SK-N-SH (cell line): ENCODE data around the gene GNG11. TPM values are rescaled to one million over a fixed set of nuclear protein-coding genes. Genes with fewer than 3 reads are reported as not detected.

Source experiments
- CTCF ChIA-PET: fragments of 300-600, 350-600 bp; formaldehyde crosslinking; extraction: SDS; loops from one replicate; lab custom pipeline; 2021; lab: Yijun Ruan, JAX
- POLR2A ChIA-PET: fragments of 350-600 bp; sonication (Branson Sonifier 250); formaldehyde crosslinking; extraction: SDS; loops from one replicate; lab custom pipeline; 2020; ENCODE audit warnings: antibody characterized with exemption, inconsistent platforms; lab: Yijun Ruan, JAX
- DNase-seq: peaks from one replicate; pipeline ENCODE4 v3.0.0; 2012
- H2AFZ ChIP-seq: fragments of 200-600 bp; sonication (generic); 2 replicates; pipeline ENCODE4 v1.8.1; 2016; ENCODE audit warnings: antibody characterized with exemption, mild to moderate bottlenecking, low read depth
- H3F3A ChIP-seq: fragments of 200-600 bp; sonication (generic); replicated peaks from 2 replicates; pipeline ENCODE3; 2016; ENCODE audit warnings: antibody characterized with exemption, mild to moderate bottlenecking; ENCODE audit not compliant: insufficient read depth
- H3K27ac ChIP-seq, 2 experiments: fragments of 200-500 bp in 1 of 2; fragments of 200-600 bp in 1 of 2; sonication (Bioruptor generic) in 1 of 2; sonication (generic), shearing (Covaris generic) in 1 of 2; 2 replicates each; pipeline versions ENCODE4 v1.5.1 to v1.6.1; 2014 to 2016; ENCODE audit warnings: low read depth in 2 of 2, inconsistent platforms in 1 of 2, low read length in 1 of 2, mild to moderate bottlenecking in 1 of 2, mixed read lengths in 1 of 2
- H3K27me3 ChIP-seq: fragments of 200-600 bp; sonication (generic), shearing (Covaris generic); 2 replicates; pipeline ENCODE4 v1.6.1; 2016; ENCODE audit warnings: mixed run types; ENCODE audit not compliant: insufficient read depth
- H3K36me3 ChIP-seq, 2 experiments: fragments of 200-500 bp in 1 of 2; fragments of 200-600 bp in 1 of 2; sonication (Bioruptor generic) in 1 of 2; sonication (generic) in 1 of 2; replicated peaks in 1 of 2; 2 replicates each; pipeline versions ENCODE3 to v1.5.1; 2014 to 2016; ENCODE audit warnings: low read length in 1 of 2, mild to moderate bottlenecking in 1 of 2; ENCODE audit not compliant: insufficient read depth in 2 of 2, control insufficient read depth in 1 of 2
- H3K4me1 ChIP-seq, 2 experiments: fragments of 200-500 bp in 1 of 2; fragments of 200-600 bp in 1 of 2; sonication (Bioruptor generic) in 1 of 2; sonication (generic), shearing (Covaris generic) in 1 of 2; 2 replicates each; pipeline versions ENCODE4 v1.5.1 to v1.6.1; 2014 to 2016; ENCODE audit warnings: low read depth in 1 of 2, low read length in 1 of 2, mixed run types in 1 of 2; ENCODE audit not compliant: insufficient read depth in 2 of 2, control insufficient read depth in 1 of 2
- H3K4me2 ChIP-seq: fragments of 200-600 bp; sonication (generic), shearing (Covaris generic); 2 replicates; pipeline ENCODE4 v1.6.1; 2017; ENCODE audit warnings: mixed run types
- H3K4me3 ChIP-seq, 2 experiments: fragments of 200-500 bp in 1 of 2; fragments of 200-600 bp in 1 of 2; sonication (Bioruptor generic) in 1 of 2; sonication (generic), shearing (Covaris generic) in 1 of 2; 2 replicates each; pipeline versions ENCODE4 v1.5.1 to v1.8.1; 2014 to 2016; ENCODE audit warnings: low read depth in 2 of 2, inconsistent platforms in 1 of 2, low read length in 1 of 2, mild to moderate bottlenecking in 1 of 2, mixed read lengths in 1 of 2, moderate library complexity in 1 of 2
- H3K79me2 ChIP-seq: fragments of 200-600 bp; sonication (generic); 2 replicates; pipeline ENCODE4 v1.8.1; 2017; ENCODE audit warnings: mild to moderate bottlenecking; ENCODE audit not compliant: insufficient read depth
- H3K9ac ChIP-seq: fragments of 200-600 bp; sonication (generic); 2 replicates; pipeline ENCODE4 v1.6.1; 2017; ENCODE audit warnings: mixed run types
- H3K9me2 ChIP-seq: fragments of 200-600 bp; sonication (generic); 2 replicates; pipeline ENCODE4 v1.6.1; 2017; ENCODE audit warnings: mixed run types
- H3K9me3 ChIP-seq: fragments of 200-600 bp; sonication (generic); 2 replicates; pipeline ENCODE4 v1.6.1; 2017; ENCODE audit warnings: mixed run types, mild to moderate bottlenecking, moderate library complexity
- H4K20me1 ChIP-seq: fragments of 200-600 bp; sonication (generic); 2 replicates; pipeline ENCODE4 v1.6.1; 2017; ENCODE audit warnings: mild to moderate bottlenecking, mixed run types; ENCODE audit not compliant: insufficient read depth
- CHD2 ChIP-seq: fragments of 150-350 bp; IDR thresholded peaks from 2 replicates; pipeline ENCODE4 v1.6.1; 2018; ENCODE audit warnings: low read length; ENCODE audit not compliant: partially characterized antibody
- ELF1 ChIP-seq: IDR thresholded peaks from 2 replicates; pipeline ENCODE4 v1.4.0; 2012
- EP300 ChIP-seq, 2 experiments: IDR thresholded peaks; 2 replicates each; pipeline versions ENCODE4 v1.4.0 to v1.6.1; 2012; ENCODE audit warnings: borderline replicate concordance in 1 of 2, low read depth in 1 of 2, low read length in 1 of 2
- FOSL2 ChIP-seq: IDR thresholded peaks from 2 replicates; pipeline ENCODE4 v1.4.0; 2012; ENCODE audit warnings: low read depth, mild to moderate bottlenecking, moderate library complexity, borderline replicate concordance
- FOXJ3 ChIP-seq: sonication (generic); formaldehyde crosslinking; IDR thresholded peaks from 2 replicates; pipeline ENCODE4 v1.5.1; 2020; ENCODE audit warnings: mild to moderate bottlenecking, missing genetic modification reagents
- FOXM1 ChIP-seq: IDR thresholded peaks from 2 replicates; pipeline ENCODE4 v1.4.0; 2012; ENCODE audit warnings: low read depth, mild to moderate bottlenecking
- GABPA ChIP-seq: IDR thresholded peaks from 2 replicates; pipeline ENCODE4 v1.4.0; 2012; ENCODE audit warnings: low read depth, mild to moderate bottlenecking
- GATA2 ChIP-seq: sonication (generic); formaldehyde crosslinking; IDR thresholded peaks from 2 replicates; pipeline ENCODE4 v1.5.0; 2020; ENCODE audit warnings: mild to moderate bottlenecking, missing genetic modification reagents
- JUND ChIP-seq: IDR thresholded peaks from 2 replicates; pipeline ENCODE4 v1.4.0; 2012
- MAX ChIP-seq: IDR thresholded peaks from 2 replicates; pipeline ENCODE4 v1.4.0; 2012; ENCODE audit warnings: low read depth
- MEF2A ChIP-seq: IDR thresholded peaks from 2 replicates; pipeline ENCODE4 v1.4.0; 2012; ENCODE audit warnings: low read depth, borderline replicate concordance
- MXI1 ChIP-seq: IDR thresholded peaks from 2 replicates; pipeline ENCODE4 v1.6.1; 2012; ENCODE audit warnings: mild to moderate bottlenecking, low read depth, low read length, improper control_type of control experiment
- NFIC ChIP-seq: IDR thresholded peaks from 2 replicates; pipeline ENCODE4 v1.4.0; 2012; ENCODE audit warnings: borderline replicate concordance
- NRF1 ChIP-seq: IDR thresholded peaks from 2 replicates; pipeline ENCODE4 v1.6.1; 2012; ENCODE audit warnings: low read depth, mild to moderate bottlenecking, low read length
- POLR2AphosphoS5 ChIP-seq: IDR thresholded peaks from 2 replicates; pipeline ENCODE4 v1.6.1; 2012; ENCODE audit warnings: low read depth, low read length
- RCOR1 ChIP-seq: fragments of 150-350 bp; IDR thresholded peaks from 2 replicates; pipeline ENCODE4 v1.6.1; 2017; ENCODE audit warnings: antibody characterized with exemption, low read length
- TCF12 ChIP-seq: IDR thresholded peaks from 2 replicates; pipeline ENCODE4 v1.4.0; 2012
- TEAD4 ChIP-seq: IDR thresholded peaks from 2 replicates; pipeline ENCODE4 v1.4.0; 2012; ENCODE audit warnings: mild to moderate bottlenecking, borderline replicate concordance; ENCODE audit not compliant: insufficient read depth
- ZBTB33 ChIP-seq: IDR thresholded peaks from 2 replicates; pipeline ENCODE4 v1.4.0; 2012; ENCODE audit warnings: low read depth, borderline replicate concordance
- WGBS: methylation state at CpG from one replicate; pipeline ENCODE4 v1.1.6; 2017; ENCODE audit warnings: low lambda C conversion rate; 5-methylcytosine and 5-hydroxymethylcytosine counted together
- polyA plus RNA-seq, 3 experiments: library from polyadenylated mRNA; depleted of rRNA; stranded (reverse); fragments of >200 nt; gene quantifications; 2 replicates each; pipeline ENCODE4 v1.2.3, GENCODE V29; 2012

The GNG11 gene
- polyA plus RNA-seq, 1 of the 3 experiments (the other 2 are of a cell fraction), result 11.5 TPM

- Histone ChIP-seq H3F3A (no peaks in the 10 kb centered on the region), H3K27me3 (no peaks in the 10 kb centered on the region), H3K4me1 (peaks cover 0 to 20% of the 10 kb centered on the region in 2 experiments; a peak in 2 of 4 replicates), H3K9me2 (no peaks in the 10 kb centered on the region), H3K79me2 (no peaks in the 10 kb centered on the region), H3K4me3 (no peak overlapping the region), H3K9ac (no peak overlapping the region), H3K27ac (peak overlapping the region in 1 of 2 experiments; percentile 39; a peak in 2 of 4 replicates)
- ChIA-PET POLR2A (interaction anchor here (0.9 to 1.9 kb wide), 2 partner anchors 42 to 312 kb away, joined by 3 to 8 read pairs; partner anchors contain the start of gene GNG11), CTCF (interaction anchor here (0.6 to 1.1 kb wide), 2 partner anchors 10 to 1581 kb away, joined by 3 to 4 read pairs; no protein-coding TSS in a partner anchor)
- 68% methylated on average over 5 of the region's 5 CpGs for WGBS
- TF ChIP-seq FOSL2, result no peak
- no peak for TF ChIP-seq MEF2A
- TF ChIP-seq TCF12, result no peak
- TF ChIP-seq RCOR1, result no peak
- no peak for TF ChIP-seq MAX
- no peak for TF ChIP-seq JUND
- TF ChIP-seq, all 33 proteins: peak for 0
- DNase-seq, result no peak
- no peak overlapping the region for H3K4me2 ChIP-seq
- no peaks in the 10 kb centered on the region for H3K36me3 ChIP-seq
- H3K9me3 ChIP-seq, result no peaks in the 10 kb centered on the region
- no peaks in the 10 kb centered on the region for H4K20me1 ChIP-seq
- H2AFZ ChIP-seq, result no peak overlapping the region
Observed at GRCh38 chr7:93964262-93964661, 42.7 kb downstream of the GNG11 start.

DNA sequence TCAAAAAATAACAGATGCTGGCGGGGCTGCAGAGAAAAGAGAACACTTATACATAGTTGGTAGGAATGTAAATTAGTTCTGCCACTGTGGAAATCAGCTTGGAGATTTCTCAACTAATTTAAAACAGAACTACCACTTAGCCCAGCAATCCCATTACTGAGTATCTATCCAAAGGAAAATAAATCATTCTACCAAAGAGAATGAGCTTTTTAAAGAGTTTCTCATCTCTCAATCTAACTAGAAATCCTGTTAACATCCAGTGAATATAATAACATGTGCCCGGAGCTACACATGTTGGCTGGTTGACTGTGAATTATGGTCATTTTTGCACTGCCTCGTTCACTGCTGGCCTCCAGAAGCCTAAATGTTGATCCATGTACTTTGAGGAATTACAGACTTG, 43.3 kb downstream of the GNG11 start:
- Histone ChIP-seq H2AFZ (no peak overlapping the region), H3K9me2 (no peaks in the 10 kb centered on the region), H3K9ac (no peak overlapping the region), H3K27ac (peak overlapping the region in 1 of 2 experiments; percentile 91; a peak in 3 of 4 replicates), H3K4me3 (no peak overlapping the region), H3K36me3 (no peaks in the 10 kb centered on the region), H3K4me2 (no peak overlapping the region), H3F3A (no peaks in the 10 kb centered on the region), H3K9me3 (no peaks in the 10 kb centered on the region), H3K79me2 (no peaks in the 10 kb centered on the region), H3K27me3 (no peaks in the 10 kb centered on the region), H3K4me1 (peaks cover 0 to 16% of the 10 kb centered on the region in 2 experiments; a peak in 1 of 4 replicates), H4K20me1 (no peaks in the 10 kb centered on the region)
- 48% methylated on average over 3 of the region's 3 CpGs for WGBS
- DNase-seq, result peak; percentile 21
- TF ChIP-seq ELF1 (no peak), FOXJ3 (CRISPR knock-in tag) (peak; percentile 82), GABPA (no peak), GATA2 (peak; percentile 92), TEAD4 (peak; percentile 72; the same call in 1 of the 2 replicates), POLR2AphosphoS5 (peak; percentile 32; the same call in 1 of the 2 replicates), ZBTB33 (no peak), FOXM1 (no peak), MEF2A (no peak), MXI1 (peak; percentile 65; the same call in 1 of the 2 replicates), NFIC (no peak), NRF1 (no peak), TCF12 (peak; percentile 67), JUND (no peak), EP300 (IDR thresholded peaks at IDR 0.05; ENCODE audit: borderline replicate concordance in 1 of 2, low read depth in 1 of 2, low read length in 1 of 2) (peak in 1 of 2 experiments; percentile 94; a peak in 2 of 4 replicates), CHD2 (peak; percentile 85), RCOR1 (peak; percentile 99)
- ChIA-PET CTCF (interaction anchor here (0.6 to 1.1 kb wide), 4 partner anchors 10 to 324 kb away, joined by 3 to 5 read pairs (median 4); no protein-coding TSS in a partner anchor), POLR2A (interaction anchor here (0.8 to 1.9 kb wide), 3 partner anchors 15 to 311 kb away, joined by 3 to 8 read pairs (median 3); partner anchors contain the start of gene GNG11)
